K562 (cell line): ENCODE results near the gene RDH13. TPM values are rescaled to one million over a fixed set of nuclear protein-coding genes. Genes with fewer than 3 reads are reported as not detected.
"Not testable (repeated sequence)": the region's sequence is repeated elsewhere in the genome, so short reads cannot be mapped to it uniquely, and the experiment has no call there.

ENCODE experiments used
- ATAC-seq: fragments of 200-7000 bp; cut with Tn5 transposase; 3 replicates; pipeline ENCODE4 v1.9.1; 2020; ENCODE audit warnings: moderate library complexity
- BruUV-seq: library from RNA; stranded (reverse); fragments of 400-500 nt; replicated peaks from 2 replicates; lab custom pipeline; 2021; lab: Mats Ljungman, UMichigan
- CTCF ChIA-PET: fragments of 300-600 bp; formaldehyde crosslinking; extraction: SDS; loops from one replicate; lab custom pipeline; 2021; ENCODE audit warnings: low intra/inter-chr PET ratio; lab: Yijun Ruan, JAX
- POLR2A ChIA-PET: fragments of 300-600, 350-650 bp; sonication (Branson Sonifier 250); formaldehyde crosslinking; extraction: SDS; loops from one replicate; lab custom pipeline; 2021; ENCODE audit warnings: antibody characterized with exemption, inconsistent platforms; lab: Yijun Ruan, JAX
- DNase-seq, 4 experiments: peaks; one replicate each; pipeline versions ENCODE4 v3.0.0 to v3.0.0-alpha.2; 2011 to 2018; ENCODE audit warnings: low spot score in 3 of 4, mixed read lengths in 3 of 4; ENCODE audit errors: extremely low read depth in 1 of 4
- FAIRE-seq: peaks from 2 replicates; lab custom pipeline; 2011; peaks lifted over from hg19 to GRCh38; lab: Jason Lieb, UNC
- H2AFZ ChIP-seq: 2 replicates; pipeline ENCODE4 v1.6.0; 2011; ENCODE audit warnings: low read depth, low read length, control low read depth, inconsistent platforms
- H3K27ac ChIP-seq: fragments of 200-600 bp; 3 replicates; pipeline ENCODE4 v1.8.0; 2011; ENCODE audit warnings: low read depth, mild to moderate bottlenecking, control low read depth, inconsistent platforms, low read length, moderate library complexity, mixed read lengths; ENCODE audit errors: extremely low read depth
- H3K27me3 ChIP-seq, 2 experiments: fragments of 300-600 bp in 1 of 2; 2 replicates in 1 of 2; 3 replicates in 1 of 2; pipeline versions ENCODE4 v1.6.0 to v1.8.0; 2011; ENCODE audit warnings: inconsistent platforms in 2 of 2, low read length in 2 of 2, mild to moderate bottlenecking in 1 of 2, mixed read lengths in 1 of 2, moderate library complexity in 1 of 2; ENCODE audit not compliant: control insufficient read depth in 2 of 2, insufficient read depth in 2 of 2
- H3K36me3 ChIP-seq: fragments of 300-600 bp; 3 replicates; pipeline ENCODE4 v1.8.0; 2011; ENCODE audit warnings: mild to moderate bottlenecking, low read length, inconsistent platforms; ENCODE audit not compliant: control insufficient read depth, insufficient read depth
- H3K4me1 ChIP-seq, 2 experiments: fragments of 200-600 bp in 1 of 2; replicated peaks in 1 of 2; 2 replicates in 1 of 2; 3 replicates in 1 of 2; pipeline versions ENCODE4 v1.5.1 to v1.8.0; 2011; ENCODE audit warnings: inconsistent platforms in 2 of 2, low read length in 2 of 2, mild to moderate bottlenecking in 1 of 2, mixed read lengths in 1 of 2, moderate library complexity in 1 of 2; ENCODE audit not compliant: control insufficient read depth in 2 of 2, insufficient read depth in 2 of 2
- H3K4me2 ChIP-seq: 2 replicates; pipeline ENCODE4 v1.6.1; 2011; ENCODE audit warnings: low read length, control low read depth, inconsistent platforms, mixed read lengths; ENCODE audit not compliant: insufficient read depth
- H3K4me3 ChIP-seq: fragments of 200-600 bp; sonication (generic), shearing (Covaris generic); 2 replicates; pipeline ENCODE4 v1.5.1; 2016; ENCODE audit warnings: control low read depth, inconsistent platforms
- H3K79me2 ChIP-seq: fragments of 200-600 bp; 3 replicates; pipeline ENCODE4 v1.8.0; 2011; ENCODE audit warnings: low read length, inconsistent platforms; ENCODE audit not compliant: control insufficient read depth, insufficient read depth
- H3K9ac ChIP-seq, 2 experiments: 2 replicates each; pipeline versions ENCODE4 v1.6.0 to v1.6.1; 2011; ENCODE audit warnings: low read depth in 2 of 2, low read length in 2 of 2, control low read depth in 1 of 2, inconsistent platforms in 1 of 2, mild to moderate bottlenecking in 1 of 2, mixed read lengths in 1 of 2; ENCODE audit not compliant: insufficient read depth in 1 of 2
- H3K9me1 ChIP-seq: one replicate; pipeline ENCODE4 v1.6.0; 2011; ENCODE audit warnings: inconsistent platforms, mild to moderate bottlenecking, low read length, moderate library complexity; ENCODE audit not compliant: control insufficient read depth, insufficient read depth
- H3K9me3 ChIP-seq: replicated peaks from 2 replicates; pipeline ENCODE4 v1.5.1; 2011; ENCODE audit warnings: low read depth, low read length, inconsistent platforms; ENCODE audit not compliant: control insufficient read depth, insufficient read depth
- H4K20me1 ChIP-seq: replicated peaks from 2 replicates; pipeline ENCODE4 v1.6.1; 2011; ENCODE audit warnings: low read length, inconsistent platforms, mixed read lengths; ENCODE audit not compliant: control insufficient read depth, insufficient read depth
- ARID1B ChIP-seq: fragments of 450-650 bp; IDR thresholded peaks from 2 replicates; pipeline ENCODE4 v1.6.1; 2016; ENCODE audit warnings: antibody characterized with exemption, mild to moderate bottlenecking, inconsistent platforms
- CBFA2T2 ChIP-seq: fragments of 450-650 bp; conservative IDR thresholded peaks from 2 replicates; pipeline ENCODE4 v1.6.1; 2017; ENCODE audit warnings: mild to moderate bottlenecking
- CBFA2T3 ChIP-seq: fragments of 450-650 bp; IDR thresholded peaks from 2 replicates; pipeline ENCODE4 v1.6.1; 2017
- COPS2 ChIP-seq: fragments of 450-650 bp; conservative IDR thresholded peaks from 2 replicates; pipeline ENCODE4 v1.6.1; 2016; ENCODE audit warnings: mild to moderate bottlenecking, moderate library complexity
- ETV5 ChIP-seq: sonication (generic); formaldehyde crosslinking; IDR thresholded peaks from 2 replicates; pipeline ENCODE4 v1.4.0; 2020; ENCODE audit warnings: low read depth, mild to moderate bottlenecking, missing genetic modification reagents
- ILK ChIP-seq: fragments of 450-650 bp; IDR thresholded peaks from 2 replicates; pipeline ENCODE4 v1.6.1; 2016; ENCODE audit warnings: missing genetic modification characterization, low read depth, mild to moderate bottlenecking, missing compliant biosample characterization, moderate library complexity, borderline replicate concordance
- POLR2G ChIP-seq: fragments of 200-400 bp; formaldehyde crosslinking; IDR thresholded peaks from 2 replicates; pipeline ENCODE4 v1.6.1; 2017; ENCODE audit warnings: low read depth, mild to moderate bottlenecking, antibody characterized with exemption, low read length, moderate library complexity
- RBBP5 ChIP-seq: fragments of 200-600 bp; sonication (generic); IDR thresholded peaks from 2 replicates; pipeline ENCODE4 v1.6.1; 2012; ENCODE audit warnings: borderline replicate concordance, mild to moderate bottlenecking, low read length, control low read depth, inconsistent platforms; ENCODE audit not compliant: insufficient read depth, poor library complexity, severe bottlenecking
- TCF3 ChIP-seq: sonication (generic); formaldehyde crosslinking; IDR thresholded peaks from 2 replicates; pipeline ENCODE4 v1.4.0; 2020; ENCODE audit warnings: mild to moderate bottlenecking, missing genetic modification reagents
- ZNF133 ChIP-seq: fragments of 250-450 bp; sonication (Bioruptor Pico); IDR thresholded peaks from 2 replicates; pipeline ENCODE4 v1.4.0; 2020; ENCODE audit warnings: mild to moderate bottlenecking
- ZNF146 ChIP-seq: IDR thresholded peaks from one replicate; pipeline ENCODE4 v1.6.1; 2018; ENCODE audit warnings: missing compliant biosample characterization; ENCODE audit not compliant: unreplicated experiment
- whole genome bisulfite sequencing: fragments of 100-300 bp; shearing (Covaris generic); methylation state at CpG from one replicate; pipeline ENCODE4 v1.1.6; 2016; ENCODE audit warnings: low coverage, mixed read lengths; ENCODE audit not compliant: insufficient coverage; ENCODE audit errors: missing lambda C conversion rate; 5-methylcytosine and 5-hydroxymethylcytosine counted together
- in situ Hi-C: fragments of 300-500 bp; cut with MboI; formaldehyde crosslinking; loops from 4 replicates; pipeline ENCODE4 v1.15.0; 2018; ENCODE audit warnings: inconsistent platforms, mixed read lengths
- intact Hi-C: fragments of 100-400 bp; cut with micrococcal nuclease; formaldehyde crosslinking; loops from 2 replicates; pipeline ENCODE4 v1.14.2; 2022
- polyA plus RNA-seq, 8 experiments: library from polyadenylated mRNA; depleted of rRNA in 4 of 8; stranded (reverse) in 5 of 8; unstranded in 3 of 8; fragments of >200 nt; fragmentation: Nextera tagmentation in 2 of 8; fragmentation: Illumina TruSeq in 1 of 8; extraction: Ambion mirVana in 2 of 8; extraction: Trizol in 1 of 8; gene quantifications; 2 replicates each; pipeline versions ENCODE4 v1.2.1 to v1.2.3, GENCODE V29; 2011 to 2014; ENCODE audit warnings: inconsistent platforms in 1 of 8, missing spikeins in 1 of 8
- total RNA-seq, 7 experiments: library from RNA; depleted of rRNA in 6 of 7; stranded (reverse); fragments of >200 nt in 6 of 7; fragmentation: Illumina TruSeq in 2 of 7; extraction: Trizol in 2 of 7; gene quantifications; 2 replicates each; pipeline versions ENCODE4 v1.2.1 to v1.2.3, GENCODE V29; 2011 to 2021; ENCODE audit warnings: low replicate concordance in 1 of 7
- TF ChIP-seq, protein P1 (sequence below), 2 experiments: fragments of 450-650 bp; IDR thresholded peaks; 2 replicates each; pipeline ENCODE4 v1.6.1; 2018; ENCODE audit warnings: mild to moderate bottlenecking in 2 of 2, low read depth in 1 of 2; ENCODE audit not compliant: partially characterized antibody in 2 of 2

RDH13 gene
- total and polyA plus RNA-seq, 9 of the 15 experiments (the other 6 are each of a cell fraction or from before 2014, with no cell fraction given) = 7.5 to 70.3 (median 39.5) TPM

DNA sequence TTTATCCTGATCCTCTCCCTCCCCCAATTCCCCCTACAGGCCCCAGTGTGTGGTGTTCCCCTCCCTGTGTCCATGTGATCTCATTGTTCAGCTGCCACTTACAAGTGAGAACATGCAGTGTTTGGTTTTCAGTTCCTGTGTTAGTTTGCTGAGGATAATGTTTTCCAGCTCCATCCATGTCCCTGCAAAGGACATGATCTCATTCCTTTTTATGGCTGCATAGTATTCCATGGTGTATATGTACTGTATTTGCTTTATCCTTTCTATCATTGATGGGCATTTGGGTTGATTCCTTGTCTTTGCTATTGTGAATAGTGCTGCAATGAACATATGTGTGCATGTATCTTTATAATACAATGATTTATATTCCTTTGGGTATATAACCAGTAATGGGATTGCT is 42.6 kb downstream of the RDH13 start:
- H3K4me2 ChIP-seq, in situ Hi-C loops, ATAC-seq, H2AFZ ChIP-seq, DNase-seq, H3K27ac ChIP-seq, H3K4me3 ChIP-seq, FAIRE-seq, H3K9me3 ChIP-seq, H3K27me3 ChIP-seq, H3K9ac ChIP-seq: not testable (repeated sequence)
- POLR2A ChIA-PET = interaction anchor here (0.6 to 0.9 kb wide), 3 partner anchors 16 to 139 kb away, joined by 3 to 4 read pairs (median 3); partner anchors contain the start of gene RDH13
- H4K20me1 ChIP-seq = peaks cover 19% of the 10 kb centered on the region
- peaks cover 70% of the 10 kb centered on the region for H3K79me2 ChIP-seq
- H3K36me3 ChIP-seq = peaks cover 49% of the 10 kb centered on the region; the same call in 2 of the 3 replicates
- TF ChIP-seq ZNF146 (CRISPR knock-in tag) = peak; percentile 71
- TF ChIP-seq, all 486 proteins: peak for 1; not testable (repeated sequence) for 485
- peaks cover 5 to 14% of the 10 kb centered on the region in 2 experiments; a peak in 3 of 5 replicates for H3K4me1 ChIP-seq
- intact Hi-C loops, H3K9me1 ChIP-seq, CTCF ChIA-PET, BruUV-seq: not testable (repeated sequence)

DNA sequence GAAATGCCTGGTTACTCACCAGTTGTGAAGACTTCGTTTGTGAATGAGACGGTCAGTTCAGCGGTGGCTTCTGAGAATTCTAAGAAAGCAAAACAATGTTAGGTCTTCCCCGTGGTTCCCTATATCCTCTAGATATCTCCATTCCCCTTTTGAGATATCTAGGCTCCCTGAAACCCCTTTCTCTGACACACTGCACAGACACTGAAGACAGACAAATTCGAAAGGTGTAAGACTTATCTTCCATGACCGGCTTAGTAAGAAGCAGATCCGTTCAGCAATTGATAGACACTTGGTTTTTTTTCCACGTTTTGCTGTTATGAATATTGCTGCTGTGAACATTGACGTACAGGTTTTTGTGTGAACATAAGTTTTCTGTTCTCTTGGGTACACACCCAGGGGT is 44.3 kb downstream of the RDH13 start:
- peaks cover 45% of the 10 kb centered on the region; the same call in 2 of the 3 replicates for H3K36me3 ChIP-seq
- peaks cover 17% of the 10 kb centered on the region for H4K20me1 ChIP-seq
- FAIRE-seq (no peak), ATAC-seq (peak; percentile 59), DNase-seq (peak in 1 of 4 experiments; percentile 42)
- H3K4me3 ChIP-seq = no peak overlapping the region
- H3K9me3 ChIP-seq = 0 out of 2 replicates have a peak, but pooled peaks cover 2% of the 10 kb centered on the region
- peaks cover 10 to 17% of the 10 kb centered on the region in 2 experiments; a peak in 4 of 5 replicates for H3K4me1 ChIP-seq
- H3K79me2 ChIP-seq = peaks cover 71% of the 10 kb centered on the region
- H2AFZ ChIP-seq = no peak overlapping the region
- no peaks in the 10 kb centered on the region for H3K27me3 ChIP-seq
- intact Hi-C loops = no loop called here
- in situ Hi-C loops = no loop called here
- CTCF ChIA-PET = no interaction called here
- H3K27ac ChIP-seq = peak overlapping the region; percentile 57
- no TSS peak for BruUV-seq
- 7% methylated on average over 9 of the region's 9 CpGs for WGBS
- peak overlapping the region; percentile 15 to 39; a peak in 3 of 4 replicates for H3K9ac ChIP-seq
- H3K4me2 ChIP-seq = peak overlapping the region; percentile 56; the same call in 1 of the 2 replicates
- peaks cover 7% of the 10 kb centered on the region for H3K9me1 ChIP-seq
- POLR2A ChIA-PET = interaction anchor here (0.7 to 1.6 kb wide), 6 partner anchors 8 to 157 kb away, joined by 3 to 8 read pairs (median 3); no protein-coding TSS in a partner anchor
- TF ChIP-seq CBFA2T3 (peak; percentile 58), RBBP5 (peak; percentile 28), TCF3 (peak; percentile 30; the same call in 1 of the 2 replicates), ILK (tag) (no peak), CBFA2T2 (0 out of 2 replicates have a peak, but pooled peaks have one; percentile 9), ARID1B (no peak), POLR2G (0 out of 2 replicates have a peak, but pooled peaks have one; percentile 22), COPS2 (no peak), ETV5 (CRISPR knock-in tag) (no peak), ZNF133 (CRISPR knock-in tag) (no peak)
- TF ChIP-seq, protein P1, sequence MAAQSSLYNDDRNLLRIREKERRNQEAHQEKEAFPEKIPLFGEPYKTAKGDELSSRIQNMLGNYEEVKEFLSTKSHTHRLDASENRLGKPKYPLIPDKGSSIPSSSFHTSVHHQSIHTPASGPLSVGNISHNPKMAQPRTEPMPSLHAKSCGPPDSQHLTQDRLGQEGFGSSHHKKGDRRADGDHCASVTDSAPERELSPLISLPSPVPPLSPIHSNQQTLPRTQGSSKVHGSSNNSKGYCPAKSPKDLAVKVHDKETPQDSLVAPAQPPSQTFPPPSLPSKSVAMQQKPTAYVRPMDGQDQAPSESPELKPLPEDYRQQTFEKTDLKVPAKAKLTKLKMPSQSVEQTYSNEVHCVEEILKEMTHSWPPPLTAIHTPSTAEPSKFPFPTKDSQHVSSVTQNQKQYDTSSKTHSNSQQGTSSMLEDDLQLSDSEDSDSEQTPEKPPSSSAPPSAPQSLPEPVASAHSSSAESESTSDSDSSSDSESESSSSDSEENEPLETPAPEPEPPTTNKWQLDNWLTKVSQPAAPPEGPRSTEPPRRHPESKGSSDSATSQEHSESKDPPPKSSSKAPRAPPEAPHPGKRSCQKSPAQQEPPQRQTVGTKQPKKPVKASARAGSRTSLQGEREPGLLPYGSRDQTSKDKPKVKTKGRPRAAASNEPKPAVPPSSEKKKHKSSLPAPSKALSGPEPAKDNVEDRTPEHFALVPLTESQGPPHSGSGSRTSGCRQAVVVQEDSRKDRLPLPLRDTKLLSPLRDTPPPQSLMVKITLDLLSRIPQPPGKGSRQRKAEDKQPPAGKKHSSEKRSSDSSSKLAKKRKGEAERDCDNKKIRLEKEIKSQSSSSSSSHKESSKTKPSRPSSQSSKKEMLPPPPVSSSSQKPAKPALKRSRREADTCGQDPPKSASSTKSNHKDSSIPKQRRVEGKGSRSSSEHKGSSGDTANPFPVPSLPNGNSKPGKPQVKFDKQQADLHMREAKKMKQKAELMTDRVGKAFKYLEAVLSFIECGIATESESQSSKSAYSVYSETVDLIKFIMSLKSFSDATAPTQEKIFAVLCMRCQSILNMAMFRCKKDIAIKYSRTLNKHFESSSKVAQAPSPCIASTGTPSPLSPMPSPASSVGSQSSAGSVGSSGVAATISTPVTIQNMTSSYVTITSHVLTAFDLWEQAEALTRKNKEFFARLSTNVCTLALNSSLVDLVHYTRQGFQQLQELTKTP (IDR thresholded peaks at IDR 0.05; ENCODE audit: low read depth in 1 of 2, partially characterized antibody in 2 of 2) = no peak
